K562 (cell line): ENCODE measurements around the gene FMC1. TPM values are rescaled to one million over a fixed set of nuclear protein-coding genes. Genes with fewer than 3 reads are reported as not detected.

Experiments
- BRD4 ChIP-seq: fragments of 200-600 bp; sonication (generic); IDR thresholded peaks from 2 replicates; pipeline ENCODE4 v1.6.1; 2017; ENCODE audit warnings: inconsistent platforms
- KHSRP ChIP-seq: fragments of 450-650 bp; IDR thresholded peaks from 2 replicates; pipeline ENCODE4 v1.6.1; 2017
- MTA1 ChIP-seq: fragments of 450-650 bp; IDR thresholded peaks from 2 replicates; pipeline ENCODE4 v1.6.1; 2017; ENCODE audit warnings: borderline replicate concordance
- PHF20 ChIP-seq: fragments of 450-650 bp; IDR thresholded peaks from 2 replicates; pipeline ENCODE4 v1.6.1; 2018; ENCODE audit not compliant: partially characterized antibody
- POLR2A ChIP-seq: fragments of 450-650 bp; conservative IDR thresholded peaks from 2 replicates; pipeline ENCODE4 v1.6.1; 2016
- RBM39 ChIP-seq: fragments of 200-400 bp; formaldehyde crosslinking; optimal IDR thresholded peaks from 2 replicates; pipeline ENCODE3; 2018; ENCODE audit warnings: low read depth, low read length
- ZNF24 ChIP-seq: fragments of 450-650 bp; IDR thresholded peaks from 2 replicates; pipeline ENCODE4 v1.6.1; 2016
- ZNF384 ChIP-seq: IDR thresholded peaks from 2 replicates; pipeline ENCODE4 v1.6.1; 2012; ENCODE audit warnings: low read depth, low read length, improper control_type of control experiment
- ZNF57 ChIP-seq: fragments of 450-650 bp; formaldehyde crosslinking; IDR thresholded peaks from 2 replicates; pipeline ENCODE4 v1.4.0; 2020; ENCODE audit warnings: mild to moderate bottlenecking, moderate library complexity
- polyA plus RNA-seq, 8 experiments: library from polyadenylated mRNA; depleted of rRNA in 4 of 8; stranded (reverse) in 5 of 8; unstranded in 3 of 8; fragments of >200 nt; fragmentation: Nextera tagmentation in 2 of 8; fragmentation: Illumina TruSeq in 1 of 8; extraction: Ambion mirVana in 2 of 8; extraction: Trizol in 1 of 8; gene quantifications; 2 replicates each; pipeline versions ENCODE4 v1.2.1 to v1.2.3, GENCODE V29; 2011 to 2014; ENCODE audit warnings: inconsistent platforms in 1 of 8, missing spikeins in 1 of 8
- total RNA-seq, 7 experiments: library from RNA; depleted of rRNA in 6 of 7; stranded (reverse); fragments of >200 nt in 6 of 7; fragmentation: Illumina TruSeq in 2 of 7; extraction: Trizol in 2 of 7; gene quantifications; 2 replicates each; pipeline versions ENCODE4 v1.2.1 to v1.2.3, GENCODE V29; 2011 to 2021; ENCODE audit warnings: low replicate concordance in 1 of 7
- TF ChIP-seq, protein P1 (sequence below), 2 experiments: fragments of 450-650 bp in 1 of 2; sonication (generic) in 1 of 2; formaldehyde crosslinking in 1 of 2; IDR thresholded peaks; 2 replicates each; pipeline versions ENCODE4 v1.7.1 to v1.9.0; 2016 to 2022; ENCODE audit warnings: inconsistent platforms in 1 of 2, mild to moderate bottlenecking in 1 of 2, missing genetic modification reagents in 1 of 2
- TF ChIP-seq, protein P2 (sequence below): sonication (generic); formaldehyde crosslinking; IDR thresholded peaks from 2 replicates; pipeline ENCODE4 v1.8.0; 2022; ENCODE audit warnings: mild to moderate bottlenecking, missing genetic modification reagents
- TF ChIP-seq, protein P3 (sequence below): sonication (generic); formaldehyde crosslinking; IDR thresholded peaks from 2 replicates; pipeline ENCODE4 v1.8.0; 2023; ENCODE audit warnings: mild to moderate bottlenecking, missing genetic modification reagents
- TF ChIP-seq, protein P4 (sequence below): sonication (generic); formaldehyde crosslinking; IDR thresholded peaks from 2 replicates; pipeline ENCODE4 v1.8.0; 2022; ENCODE audit warnings: mild to moderate bottlenecking, low read depth, missing genetic modification reagents

The FMC1 gene
- total and polyA plus RNA-seq, 9 of the 15 experiments (the other 6 are each of a cell fraction or from before 2014, with no cell fraction given), result 14.0 to 116 (median 29.0) TPM

DNA sequence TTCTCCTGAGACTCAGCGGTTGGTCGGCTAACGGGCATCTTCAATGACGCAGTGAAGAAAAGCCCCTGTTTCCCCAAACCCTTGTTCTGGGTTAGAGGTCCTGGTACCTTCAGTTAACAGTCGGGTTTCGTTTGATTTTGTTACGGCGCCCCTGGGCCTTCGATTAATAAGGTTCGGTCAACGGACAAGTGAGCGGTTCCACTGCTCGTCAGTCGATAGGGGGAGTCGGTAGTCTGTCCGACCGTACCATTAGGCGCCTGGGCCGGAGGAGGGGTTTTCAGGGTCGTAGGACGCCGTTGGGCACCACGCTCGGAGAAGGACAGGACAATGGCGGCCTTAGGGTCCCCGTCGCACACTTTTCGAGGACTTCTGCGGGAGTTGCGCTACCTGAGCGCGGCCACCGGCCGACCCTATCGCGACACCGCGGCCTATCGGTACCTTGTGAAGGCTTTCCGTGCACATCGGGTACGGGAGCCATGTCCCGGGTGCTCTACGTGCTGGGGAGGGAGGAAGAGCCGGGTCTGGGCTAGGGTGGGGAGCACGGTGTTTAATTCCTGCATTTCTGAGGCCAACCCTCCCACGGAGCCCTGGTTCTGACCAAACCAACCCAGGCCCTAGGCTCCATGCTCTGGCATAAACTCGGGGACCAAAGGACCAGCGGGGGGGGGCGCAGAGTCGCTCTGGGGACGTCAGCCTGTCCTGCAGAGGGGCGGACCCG lies at the start of gene FMC1 (continued):
- TF ChIP-seq, protein P1, sequence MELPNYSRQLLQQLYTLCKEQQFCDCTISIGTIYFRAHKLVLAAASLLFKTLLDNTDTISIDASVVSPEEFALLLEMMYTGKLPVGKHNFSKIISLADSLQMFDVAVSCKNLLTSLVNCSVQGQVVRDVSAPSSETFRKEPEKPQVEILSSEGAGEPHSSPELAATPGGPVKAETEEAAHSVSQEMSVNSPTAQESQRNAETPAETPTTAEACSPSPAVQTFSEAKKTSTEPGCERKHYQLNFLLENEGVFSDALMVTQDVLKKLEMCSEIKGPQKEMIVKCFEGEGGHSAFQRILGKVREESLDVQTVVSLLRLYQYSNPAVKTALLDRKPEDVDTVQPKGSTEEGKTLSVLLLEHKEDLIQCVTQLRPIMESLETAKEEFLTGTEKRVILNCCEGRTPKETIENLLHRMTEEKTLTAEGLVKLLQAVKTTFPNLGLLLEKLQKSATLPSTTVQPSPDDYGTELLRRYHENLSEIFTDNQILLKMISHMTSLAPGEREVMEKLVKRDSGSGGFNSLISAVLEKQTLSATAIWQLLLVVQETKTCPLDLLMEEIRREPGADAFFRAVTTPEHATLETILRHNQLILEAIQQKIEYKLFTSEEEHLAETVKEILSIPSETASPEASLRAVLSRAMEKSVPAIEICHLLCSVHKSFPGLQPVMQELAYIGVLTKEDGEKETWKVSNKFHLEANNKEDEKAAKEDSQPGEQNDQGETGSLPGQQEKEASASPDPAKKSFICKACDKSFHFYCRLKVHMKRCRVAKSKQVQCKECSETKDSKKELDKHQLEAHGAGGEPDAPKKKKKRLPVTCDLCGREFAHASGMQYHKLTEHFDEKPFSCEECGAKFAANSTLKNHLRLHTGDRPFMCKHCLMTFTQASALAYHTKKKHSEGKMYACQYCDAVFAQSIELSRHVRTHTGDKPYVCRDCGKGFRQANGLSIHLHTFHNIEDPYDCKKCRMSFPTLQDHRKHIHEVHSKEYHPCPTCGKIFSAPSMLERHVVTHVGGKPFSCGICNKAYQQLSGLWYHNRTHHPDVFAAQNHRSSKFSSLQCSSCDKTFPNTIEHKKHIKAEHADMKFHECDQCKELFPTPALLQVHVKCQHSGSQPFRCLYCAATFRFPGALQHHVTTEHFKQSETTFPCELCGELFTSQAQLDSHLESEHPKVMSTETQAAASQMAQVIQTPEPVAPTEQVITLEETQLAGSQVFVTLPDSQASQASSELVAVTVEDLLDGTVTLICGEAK (IDR thresholded peaks at IDR 0.05), result no peak
- TF ChIP-seq, protein P1 (CRISPR knock-in tag; IDR thresholded peaks at IDR 0.05), result peak; percentile 38; the same call in 1 of the 2 replicates
- TF ChIP-seq KHSRP (0 out of 2 replicates have a peak, but pooled peaks have one; percentile 10), RBM39 (no peak), BRD4 (peak; percentile 99), ZNF57 (0 out of 2 replicates have a peak, but pooled peaks have one; percentile 11), ZNF384 (peak; percentile 11; the same call in 1 of the 2 replicates), PHF20 (peak; percentile 89), ZNF24 (peak; percentile 62; the same call in 1 of the 2 replicates), MTA1 (peak; percentile 98), POLR2A (peak; percentile 99)
- TF ChIP-seq, protein P2, sequence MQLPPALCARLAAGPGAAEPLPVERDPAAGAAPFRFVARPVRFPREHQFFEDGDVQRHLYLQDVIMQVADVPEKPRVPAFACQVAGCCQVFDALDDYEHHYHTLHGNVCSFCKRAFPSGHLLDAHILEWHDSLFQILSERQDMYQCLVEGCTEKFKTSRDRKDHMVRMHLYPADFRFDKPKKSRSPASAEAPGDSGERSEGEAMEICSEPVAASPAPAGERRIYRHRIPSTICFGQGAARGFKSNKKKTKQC (CRISPR knock-in tag), result peak; percentile 98
- TF ChIP-seq, protein P3, sequence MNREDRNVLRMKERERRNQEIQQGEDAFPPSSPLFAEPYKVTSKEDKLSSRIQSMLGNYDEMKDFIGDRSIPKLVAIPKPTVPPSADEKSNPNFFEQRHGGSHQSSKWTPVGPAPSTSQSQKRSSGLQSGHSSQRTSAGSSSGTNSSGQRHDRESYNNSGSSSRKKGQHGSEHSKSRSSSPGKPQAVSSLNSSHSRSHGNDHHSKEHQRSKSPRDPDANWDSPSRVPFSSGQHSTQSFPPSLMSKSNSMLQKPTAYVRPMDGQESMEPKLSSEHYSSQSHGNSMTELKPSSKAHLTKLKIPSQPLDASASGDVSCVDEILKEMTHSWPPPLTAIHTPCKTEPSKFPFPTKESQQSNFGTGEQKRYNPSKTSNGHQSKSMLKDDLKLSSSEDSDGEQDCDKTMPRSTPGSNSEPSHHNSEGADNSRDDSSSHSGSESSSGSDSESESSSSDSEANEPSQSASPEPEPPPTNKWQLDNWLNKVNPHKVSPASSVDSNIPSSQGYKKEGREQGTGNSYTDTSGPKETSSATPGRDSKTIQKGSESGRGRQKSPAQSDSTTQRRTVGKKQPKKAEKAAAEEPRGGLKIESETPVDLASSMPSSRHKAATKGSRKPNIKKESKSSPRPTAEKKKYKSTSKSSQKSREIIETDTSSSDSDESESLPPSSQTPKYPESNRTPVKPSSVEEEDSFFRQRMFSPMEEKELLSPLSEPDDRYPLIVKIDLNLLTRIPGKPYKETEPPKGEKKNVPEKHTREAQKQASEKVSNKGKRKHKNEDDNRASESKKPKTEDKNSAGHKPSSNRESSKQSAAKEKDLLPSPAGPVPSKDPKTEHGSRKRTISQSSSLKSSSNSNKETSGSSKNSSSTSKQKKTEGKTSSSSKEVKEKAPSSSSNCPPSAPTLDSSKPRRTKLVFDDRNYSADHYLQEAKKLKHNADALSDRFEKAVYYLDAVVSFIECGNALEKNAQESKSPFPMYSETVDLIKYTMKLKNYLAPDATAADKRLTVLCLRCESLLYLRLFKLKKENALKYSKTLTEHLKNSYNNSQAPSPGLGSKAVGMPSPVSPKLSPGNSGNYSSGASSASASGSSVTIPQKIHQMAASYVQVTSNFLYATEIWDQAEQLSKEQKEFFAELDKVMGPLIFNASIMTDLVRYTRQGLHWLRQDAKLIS (CRISPR knock-in tag), result peak; percentile 98
- TF ChIP-seq, protein P4, sequence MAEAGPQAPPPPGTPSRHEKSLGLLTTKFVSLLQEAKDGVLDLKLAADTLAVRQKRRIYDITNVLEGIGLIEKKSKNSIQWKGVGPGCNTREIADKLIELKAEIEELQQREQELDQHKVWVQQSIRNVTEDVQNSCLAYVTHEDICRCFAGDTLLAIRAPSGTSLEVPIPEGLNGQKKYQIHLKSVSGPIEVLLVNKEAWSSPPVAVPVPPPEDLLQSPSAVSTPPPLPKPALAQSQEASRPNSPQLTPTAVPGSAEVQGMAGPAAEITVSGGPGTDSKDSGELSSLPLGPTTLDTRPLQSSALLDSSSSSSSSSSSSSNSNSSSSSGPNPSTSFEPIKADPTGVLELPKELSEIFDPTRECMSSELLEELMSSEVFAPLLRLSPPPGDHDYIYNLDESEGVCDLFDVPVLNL (CRISPR knock-in tag), result peak; percentile 69; the same call in 1 of the 2 replicates
